ENCODE results near the gene ANKRD12.
A peak's percentile ranks its signal among the peaks of the same experiment; 100 is the strongest.

Gene ANKRD12

DNA sequence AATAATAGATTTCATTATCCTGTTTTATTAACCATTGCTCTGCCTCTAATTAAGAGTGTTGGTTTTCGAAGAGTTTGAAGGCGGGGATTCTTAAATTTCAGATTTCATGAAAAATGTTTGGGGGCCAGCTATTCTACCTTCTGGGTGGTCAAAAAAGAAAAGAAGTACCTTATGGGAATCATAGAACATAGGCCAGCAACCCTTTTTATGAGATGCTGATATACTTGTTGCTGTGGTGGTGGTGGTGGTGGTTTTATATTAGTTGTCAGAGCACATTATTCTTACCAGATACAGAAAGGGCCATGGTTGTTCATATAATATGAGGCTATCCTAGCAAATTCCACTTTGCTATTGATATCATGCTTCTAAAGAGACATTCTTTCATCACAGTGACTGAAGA lies 4.4 kb downstream of the ANKRD12 start (continued):
- TF ChIP-seq, protein P1, sequence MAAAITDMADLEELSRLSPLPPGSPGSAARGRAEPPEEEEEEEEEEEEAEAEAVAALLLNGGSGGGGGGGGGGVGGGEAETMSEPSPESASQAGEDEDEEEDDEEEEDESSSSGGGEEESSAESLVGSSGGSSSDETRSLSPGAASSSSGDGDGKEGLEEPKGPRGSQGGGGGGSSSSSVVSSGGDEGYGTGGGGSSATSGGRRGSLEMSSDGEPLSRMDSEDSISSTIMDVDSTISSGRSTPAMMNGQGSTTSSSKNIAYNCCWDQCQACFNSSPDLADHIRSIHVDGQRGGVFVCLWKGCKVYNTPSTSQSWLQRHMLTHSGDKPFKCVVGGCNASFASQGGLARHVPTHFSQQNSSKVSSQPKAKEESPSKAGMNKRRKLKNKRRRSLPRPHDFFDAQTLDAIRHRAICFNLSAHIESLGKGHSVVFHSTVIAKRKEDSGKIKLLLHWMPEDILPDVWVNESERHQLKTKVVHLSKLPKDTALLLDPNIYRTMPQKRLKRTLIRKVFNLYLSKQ (tag by site-specific recombination; IDR thresholded peaks at IDR 0.05; ENCODE audit: borderline replicate concordance) = no peak
- TF ChIP-seq, protein P2, sequence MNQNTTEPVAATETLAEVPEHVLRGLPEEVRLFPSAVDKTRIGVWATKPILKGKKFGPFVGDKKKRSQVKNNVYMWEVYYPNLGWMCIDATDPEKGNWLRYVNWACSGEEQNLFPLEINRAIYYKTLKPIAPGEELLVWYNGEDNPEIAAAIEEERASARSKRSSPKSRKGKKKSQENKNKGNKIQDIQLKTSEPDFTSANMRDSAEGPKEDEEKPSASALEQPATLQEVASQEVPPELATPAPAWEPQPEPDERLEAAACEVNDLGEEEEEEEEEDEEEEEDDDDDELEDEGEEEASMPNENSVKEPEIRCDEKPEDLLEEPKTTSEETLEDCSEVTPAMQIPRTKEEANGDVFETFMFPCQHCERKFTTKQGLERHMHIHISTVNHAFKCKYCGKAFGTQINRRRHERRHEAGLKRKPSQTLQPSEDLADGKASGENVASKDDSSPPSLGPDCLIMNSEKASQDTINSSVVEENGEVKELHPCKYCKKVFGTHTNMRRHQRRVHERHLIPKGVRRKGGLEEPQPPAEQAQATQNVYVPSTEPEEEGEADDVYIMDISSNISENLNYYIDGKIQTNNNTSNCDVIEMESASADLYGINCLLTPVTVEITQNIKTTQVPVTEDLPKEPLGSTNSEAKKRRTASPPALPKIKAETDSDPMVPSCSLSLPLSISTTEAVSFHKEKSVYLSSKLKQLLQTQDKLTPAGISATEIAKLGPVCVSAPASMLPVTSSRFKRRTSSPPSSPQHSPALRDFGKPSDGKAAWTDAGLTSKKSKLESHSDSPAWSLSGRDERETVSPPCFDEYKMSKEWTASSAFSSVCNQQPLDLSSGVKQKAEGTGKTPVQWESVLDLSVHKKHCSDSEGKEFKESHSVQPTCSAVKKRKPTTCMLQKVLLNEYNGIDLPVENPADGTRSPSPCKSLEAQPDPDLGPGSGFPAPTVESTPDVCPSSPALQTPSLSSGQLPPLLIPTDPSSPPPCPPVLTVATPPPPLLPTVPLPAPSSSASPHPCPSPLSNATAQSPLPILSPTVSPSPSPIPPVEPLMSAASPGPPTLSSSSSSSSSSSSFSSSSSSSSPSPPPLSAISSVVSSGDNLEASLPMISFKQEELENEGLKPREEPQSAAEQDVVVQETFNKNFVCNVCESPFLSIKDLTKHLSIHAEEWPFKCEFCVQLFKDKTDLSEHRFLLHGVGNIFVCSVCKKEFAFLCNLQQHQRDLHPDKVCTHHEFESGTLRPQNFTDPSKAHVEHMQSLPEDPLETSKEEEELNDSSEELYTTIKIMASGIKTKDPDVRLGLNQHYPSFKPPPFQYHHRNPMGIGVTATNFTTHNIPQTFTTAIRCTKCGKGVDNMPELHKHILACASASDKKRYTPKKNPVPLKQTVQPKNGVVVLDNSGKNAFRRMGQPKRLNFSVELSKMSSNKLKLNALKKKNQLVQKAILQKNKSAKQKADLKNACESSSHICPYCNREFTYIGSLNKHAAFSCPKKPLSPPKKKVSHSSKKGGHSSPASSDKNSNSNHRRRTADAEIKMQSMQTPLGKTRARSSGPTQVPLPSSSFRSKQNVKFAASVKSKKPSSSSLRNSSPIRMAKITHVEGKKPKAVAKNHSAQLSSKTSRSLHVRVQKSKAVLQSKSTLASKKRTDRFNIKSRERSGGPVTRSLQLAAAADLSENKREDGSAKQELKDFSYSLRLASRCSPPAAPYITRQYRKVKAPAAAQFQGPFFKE (tag by site-specific recombination; IDR thresholded peaks at IDR 0.05; ENCODE audit: borderline replicate concordance) = no peak
- no peak for TF ChIP-seq ZNF404 (tag by site-specific recombination; IDR thresholded peaks at IDR 0.05)
- no peak for TF ChIP-seq ZNF175 (tag by site-specific recombination; IDR thresholded peaks at IDR 0.05)
- no peak for TF ChIP-seq BCL6B (tag by site-specific recombination; IDR thresholded peaks at IDR 0.05)
- TF ChIP-seq ZNF610 (tag by site-specific recombination; IDR thresholded peaks at IDR 0.05; ENCODE audit: borderline replicate concordance) = no peak
- no peak for TF ChIP-seq ZNF292 (tag by site-specific recombination; IDR thresholded peaks at IDR 0.05; ENCODE audit: borderline replicate concordance, low read depth)
- TF ChIP-seq KLF9 (tag by site-specific recombination; IDR thresholded peaks at IDR 0.05; ENCODE audit: low read depth) = no peak
- no peak for TF ChIP-seq TRIM28 (IDR thresholded peaks at IDR 0.05; ENCODE audit: borderline replicate concordance, low read length)
- TF ChIP-seq, protein P3, sequence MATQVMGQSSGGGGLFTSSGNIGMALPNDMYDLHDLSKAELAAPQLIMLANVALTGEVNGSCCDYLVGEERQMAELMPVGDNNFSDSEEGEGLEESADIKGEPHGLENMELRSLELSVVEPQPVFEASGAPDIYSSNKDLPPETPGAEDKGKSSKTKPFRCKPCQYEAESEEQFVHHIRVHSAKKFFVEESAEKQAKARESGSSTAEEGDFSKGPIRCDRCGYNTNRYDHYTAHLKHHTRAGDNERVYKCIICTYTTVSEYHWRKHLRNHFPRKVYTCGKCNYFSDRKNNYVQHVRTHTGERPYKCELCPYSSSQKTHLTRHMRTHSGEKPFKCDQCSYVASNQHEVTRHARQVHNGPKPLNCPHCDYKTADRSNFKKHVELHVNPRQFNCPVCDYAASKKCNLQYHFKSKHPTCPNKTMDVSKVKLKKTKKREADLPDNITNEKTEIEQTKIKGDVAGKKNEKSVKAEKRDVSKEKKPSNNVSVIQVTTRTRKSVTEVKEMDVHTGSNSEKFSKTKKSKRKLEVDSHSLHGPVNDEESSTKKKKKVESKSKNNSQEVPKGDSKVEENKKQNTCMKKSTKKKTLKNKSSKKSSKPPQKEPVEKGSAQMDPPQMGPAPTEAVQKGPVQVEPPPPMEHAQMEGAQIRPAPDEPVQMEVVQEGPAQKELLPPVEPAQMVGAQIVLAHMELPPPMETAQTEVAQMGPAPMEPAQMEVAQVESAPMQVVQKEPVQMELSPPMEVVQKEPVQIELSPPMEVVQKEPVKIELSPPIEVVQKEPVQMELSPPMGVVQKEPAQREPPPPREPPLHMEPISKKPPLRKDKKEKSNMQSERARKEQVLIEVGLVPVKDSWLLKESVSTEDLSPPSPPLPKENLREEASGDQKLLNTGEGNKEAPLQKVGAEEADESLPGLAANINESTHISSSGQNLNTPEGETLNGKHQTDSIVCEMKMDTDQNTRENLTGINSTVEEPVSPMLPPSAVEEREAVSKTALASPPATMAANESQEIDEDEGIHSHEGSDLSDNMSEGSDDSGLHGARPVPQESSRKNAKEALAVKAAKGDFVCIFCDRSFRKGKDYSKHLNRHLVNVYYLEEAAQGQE (tag by site-specific recombination; IDR thresholded peaks at IDR 0.05) = no peak
- no peak for TF ChIP-seq ZNF416 (tag by site-specific recombination; IDR thresholded peaks at IDR 0.05)
- no peak for TF ChIP-seq ZNF629 (tag by site-specific recombination; IDR thresholded peaks at IDR 0.05)

GRCh38 chr18:9146224-9146623 lies 9.6 kb downstream of the ANKRD12 start:
- TF ChIP-seq SALL2 (tag by site-specific recombination; IDR thresholded peaks at IDR 0.05; ENCODE audit: borderline replicate concordance) (no peak), ZNF121 (tag by site-specific recombination; IDR thresholded peaks at IDR 0.05) (peak; percentile 80)
- TF ChIP-seq, protein P4, sequence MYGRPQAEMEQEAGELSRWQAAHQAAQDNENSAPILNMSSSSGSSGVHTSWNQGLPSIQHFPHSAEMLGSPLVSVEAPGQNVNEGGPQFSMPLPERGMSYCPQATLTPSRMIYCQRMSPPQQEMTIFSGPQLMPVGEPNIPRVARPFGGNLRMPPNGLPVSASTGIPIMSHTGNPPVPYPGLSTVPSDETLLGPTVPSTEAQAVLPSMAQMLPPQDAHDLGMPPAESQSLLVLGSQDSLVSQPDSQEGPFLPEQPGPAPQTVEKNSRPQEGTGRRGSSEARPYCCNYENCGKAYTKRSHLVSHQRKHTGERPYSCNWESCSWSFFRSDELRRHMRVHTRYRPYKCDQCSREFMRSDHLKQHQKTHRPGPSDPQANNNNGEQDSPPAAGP (tag by site-specific recombination; IDR thresholded peaks at IDR 0.05) = no peak
- no peak overlapping the region for H3K27ac ChIP-seq (ENCODE audit: extremely low read depth, low read depth, low read length)
- no peak overlapping the region for H3K4me3 ChIP-seq (ENCODE audit: low read depth, low read length)
- H3K9me3 ChIP-seq (ENCODE audit: control insufficient read depth, insufficient read depth, low read depth, low read length) = no peaks in the 10 kb centered on the region
- no peaks in the 10 kb centered on the region for H3K36me3 ChIP-seq (ENCODE audit: control insufficient read depth in 2 of 2, insufficient read depth in 1 of 2, low read length in 2 of 2)
- POLR2A ChIA-PET = no interaction called here
- CTCF ChIA-PET = interaction anchor here (0.6 to 2.7 kb wide), 7 partner anchors 8 to 719 kb away, joined by 3 to 13 read pairs (median 3); no protein-coding TSS in a partner anchor
- H3K4me1 ChIP-seq (ENCODE audit: control insufficient read depth, insufficient read depth, low read length) = peaks cover 5% of the 10 kb centered on the region; the same call in 1 of the 2 replicates

Data from HEK293 (cell line).